IMR-90 (cell line): ENCODE measurements around the gene EEF1AKMT1. TPM values are rescaled to one million over a fixed set of nuclear protein-coding genes. Genes with fewer than 3 reads are reported as not detected.

Experiments
- ATAC-seq: fragments of 200-7000 bp; cut with Tn5 transposase; 2 replicates; pipeline ENCODE4 v1.9.1; 2020; ENCODE audit warnings: low read depth, mild to moderate bottlenecking, moderate library complexity
- BruUV-seq: library from RNA; stranded (reverse); fragments of 400-500 nt; replicated peaks from 2 replicates; lab custom pipeline; 2021; lab: Mats Ljungman, UMichigan
- CTCF ChIA-PET: fragments of 300-600 bp; formaldehyde crosslinking; extraction: SDS; loops from one replicate; lab custom pipeline; 2021; ENCODE audit warnings: antibody characterized with exemption; lab: Yijun Ruan, JAX
- POLR2A ChIA-PET: fragments of 300-600 bp; sonication (Branson Sonifier 250); formaldehyde crosslinking; loops from one replicate; lab custom pipeline; 2022; ENCODE audit warnings: antibody characterized with exemption; ENCODE audit not compliant: unreplicated experiment; lab: Charles Lee
- DNase-seq: peaks from one replicate; pipeline ENCODE4 v3.0.0; 2013
- H2AFZ ChIP-seq: replicated peaks from 2 replicates; pipeline ENCODE3; 2013; ENCODE audit warnings: low read length, mild to moderate bottlenecking; ENCODE audit not compliant: poor library complexity
- H2AK5ac ChIP-seq: 2 replicates; pipeline ENCODE4 v1.6.1; 2013; ENCODE audit warnings: low read depth, low read length, inconsistent platforms
- H2AK9ac ChIP-seq: replicated peaks from 2 replicates; pipeline ENCODE3; 2013; ENCODE audit warnings: mild to moderate bottlenecking, low read depth, low read length, moderate library complexity; ENCODE audit not compliant: poor library complexity
- H2BK120ac ChIP-seq: 2 replicates; pipeline ENCODE4 v1.6.1; 2013; ENCODE audit warnings: low read depth, low read length, inconsistent platforms
- H2BK15ac ChIP-seq: 3 replicates; pipeline ENCODE4 v1.6.1; 2013; ENCODE audit warnings: low read depth, low read length, inconsistent platforms
- H2BK20ac ChIP-seq: 2 replicates; pipeline ENCODE4 v1.6.1; 2013; ENCODE audit warnings: low read depth, mild to moderate bottlenecking, inconsistent platforms, low read length, moderate library complexity
- H2BK5ac ChIP-seq: 2 replicates; pipeline ENCODE4 v1.6.1; 2013; ENCODE audit warnings: mild to moderate bottlenecking, low read depth, low read length, inconsistent platforms; ENCODE audit not compliant: poor library complexity, severe bottlenecking
- H3K14ac ChIP-seq: replicated peaks from 2 replicates; pipeline ENCODE4 v1.6.1; 2013; ENCODE audit warnings: low read depth, low read length, inconsistent platforms
- H3K18ac ChIP-seq: 2 replicates; pipeline ENCODE4 v1.6.1; 2013; ENCODE audit warnings: low read depth, low read length, control low read depth
- H3K23ac ChIP-seq: 2 replicates; pipeline ENCODE4 v1.6.1; 2013; ENCODE audit warnings: low read depth, low read length, inconsistent platforms
- H3K27ac ChIP-seq: 2 replicates; pipeline ENCODE4 v1.5.1; 2013; ENCODE audit warnings: mild to moderate bottlenecking, control low read depth, low read length; ENCODE audit not compliant: insufficient read depth
- H3K27me3 ChIP-seq: 2 replicates; pipeline ENCODE4 v1.6.1; 2013; ENCODE audit warnings: low read length; ENCODE audit not compliant: control insufficient read depth, insufficient read depth
- H3K36me3 ChIP-seq: 2 replicates; pipeline ENCODE4 v1.6.1; 2013; ENCODE audit warnings: low read length, mixed read lengths; ENCODE audit not compliant: control insufficient read depth, insufficient read depth
- H3K4ac ChIP-seq: 2 replicates; pipeline ENCODE4 v1.6.1; 2013; ENCODE audit warnings: low read depth, low read length, inconsistent platforms
- H3K4me1 ChIP-seq: 2 replicates; pipeline ENCODE4 v1.6.1; 2013; ENCODE audit warnings: low read length, mixed read lengths; ENCODE audit not compliant: control insufficient read depth, insufficient read depth
- H3K4me2 ChIP-seq: 2 replicates; pipeline ENCODE4 v1.6.1; 2013; ENCODE audit warnings: low read depth, mild to moderate bottlenecking, control low read depth, low read length, moderate library complexity
- H3K4me3 ChIP-seq: 2 replicates; pipeline ENCODE4 v1.5.1; 2013; ENCODE audit warnings: low read depth, mild to moderate bottlenecking, control low read depth, low read length, moderate library complexity; ENCODE audit not compliant: insufficient read depth
- H3K56ac ChIP-seq: 2 replicates; pipeline ENCODE4 v1.6.1; 2013; ENCODE audit warnings: low read length, inconsistent platforms; ENCODE audit not compliant: insufficient read depth; ENCODE audit errors: extremely low read depth
- H3K79me1 ChIP-seq, 2 experiments: 2 replicates each; pipeline ENCODE4 v1.6.1; 2013; ENCODE audit warnings: low read length in 2 of 2, inconsistent platforms in 1 of 2, low read depth in 1 of 2
- H3K9ac ChIP-seq: 2 replicates; pipeline ENCODE4 v1.6.1; 2013; ENCODE audit warnings: low read depth, low read length, control low read depth
- H3K9me1 ChIP-seq: 2 replicates; pipeline ENCODE4 v1.6.1; 2013; ENCODE audit warnings: low read length, inconsistent platforms; ENCODE audit not compliant: insufficient read depth
- H3K9me3 ChIP-seq: 2 replicates; pipeline ENCODE4 v1.6.1; 2013; ENCODE audit warnings: low read length; ENCODE audit not compliant: control insufficient read depth, insufficient read depth
- H4K20me1 ChIP-seq: 2 replicates; pipeline ENCODE4 v1.6.1; 2013; ENCODE audit warnings: low read length, inconsistent platforms; ENCODE audit not compliant: insufficient read depth
- H4K5ac ChIP-seq: 2 replicates; pipeline ENCODE4 v1.6.1; 2013; ENCODE audit warnings: mild to moderate bottlenecking, low read depth, low read length, control low read depth
- H4K8ac ChIP-seq, 2 experiments: 2 replicates each; pipeline ENCODE4 v1.6.1; 2013; ENCODE audit warnings: low read depth in 2 of 2, low read length in 2 of 2, control low read depth in 1 of 2, inconsistent platforms in 1 of 2
- H4K91ac ChIP-seq: 2 replicates; pipeline ENCODE4 v1.6.1; 2013; ENCODE audit warnings: low read depth, low read length, inconsistent platforms; ENCODE audit not compliant: insufficient read depth
- FOS ChIP-seq: fragments of 150-350 bp; IDR thresholded peaks from 2 replicates; pipeline ENCODE4 v1.6.1; 2016; ENCODE audit warnings: low read depth, low read length
- MAFK ChIP-seq: IDR thresholded peaks from 2 replicates; pipeline ENCODE4 v1.6.1; 2012; ENCODE audit warnings: low read depth, low read length, improper control_type of control experiment
- MXI1 ChIP-seq: IDR thresholded peaks from 2 replicates; pipeline ENCODE4 v1.6.1; 2012; ENCODE audit warnings: low read depth, mild to moderate bottlenecking, low read length, moderate library complexity, borderline replicate concordance
- POLR2A ChIP-seq: IDR thresholded peaks from 2 replicates; pipeline ENCODE4 v1.6.1; 2012; ENCODE audit warnings: mild to moderate bottlenecking, low read depth, low read length
- RAD21 ChIP-seq: IDR thresholded peaks from 2 replicates; pipeline ENCODE4 v1.6.1; 2012; ENCODE audit warnings: low read length, improper control_type of control experiment
- RFX5 ChIP-seq: IDR thresholded peaks from 2 replicates; pipeline ENCODE4 v1.8.0; 2012; ENCODE audit warnings: low read depth, mild to moderate bottlenecking, low read length, moderate library complexity
- WGBS, 2 experiments: methylation state at CpG; one replicate each; pipeline versions ENCODE4 v1.1.5 to v1.1.7; 2013; ENCODE audit warnings: missing lambda C conversion rate in 2 of 2; ENCODE audit not compliant: insufficient read length in 1 of 2; ENCODE audit errors: extremely low coverage in 2 of 2; 5-methylcytosine and 5-hydroxymethylcytosine counted together
- dilution Hi-C: fragments of 300-500 bp; cut with HindIII; formaldehyde crosslinking; loops from one replicate; pipeline ENCODE4 v1.14.3; 2018; ENCODE audit warnings: low sequenced_read_pairs; ENCODE audit not compliant: unreplicated experiment
- in situ Hi-C: fragments of 300-500 bp; cut with MboI; formaldehyde crosslinking; loops from 3 replicates; pipeline ENCODE4 v1.14.3; 2019; ENCODE audit warnings: low sequenced_read_pairs, inconsistent platforms, mixed read lengths
- intact Hi-C: fragments of 100-400 bp; cut with micrococcal nuclease; formaldehyde crosslinking; loops from 2 replicates; pipeline ENCODE4 v1.10.0; 2022
- polyA plus RNA-seq, 3 experiments: library from polyadenylated mRNA; depleted of rRNA; stranded (reverse); fragments of >200 nt; gene quantifications; 2 replicates each; pipeline ENCODE4 v1.2.3, GENCODE V29; 2012; ENCODE audit warnings: low replicate concordance in 1 of 3
- total RNA-seq: library from RNA; depleted of rRNA; stranded (reverse); fragments of >200 nt; gene quantifications from 2 replicates; pipeline ENCODE4 v1.2.3, GENCODE V29; 2012

Gene EEF1AKMT1
- total and polyA plus RNA-seq, 2 of the 4 experiments (the other 2 are of a cell fraction): 10.0 to 10.6 TPM

- no TSS peak for BruUV-seq
- intact Hi-C loops: no loop called here
- Histone ChIP-seq H2BK20ac (no peak overlapping the region), H2BK15ac (no peak overlapping the region), H2BK5ac (no peak overlapping the region), H3K4me1 (peaks cover under 1% of the 10 kb centered on the region; the same call in 1 of the 2 replicates), H4K8ac (no peak overlapping the region), H2BK120ac (no peak overlapping the region), H3K9me3 (no peaks in the 10 kb centered on the region), H4K20me1 (no peaks in the 10 kb centered on the region), H3K36me3 (peaks cover 2% of the 10 kb centered on the region; the same call in 1 of the 2 replicates), H3K56ac (no peak overlapping the region), H3K4me3 (no peak overlapping the region), H3K4ac (no peak overlapping the region), H3K23ac (no peak overlapping the region), H3K4me2 (no peak overlapping the region), H2AK9ac (no peak overlapping the region), H4K91ac (no peak overlapping the region), H2AFZ (no peak overlapping the region), H4K5ac (no peak overlapping the region), H3K9ac (no peak overlapping the region), H3K79me1 (peaks cover 7 to 8% of the 10 kb centered on the region in 2 experiments), H3K14ac (no peak overlapping the region), H3K18ac (no peak overlapping the region), H3K27ac (no peak overlapping the region), H2AK5ac (no peak overlapping the region), H3K9me1 (no peaks in the 10 kb centered on the region; the same call in 1 of the 2 replicates), H3K27me3 (no peaks in the 10 kb centered on the region)
- ATAC-seq (no peak), DNase-seq (no peak)
- POLR2A ChIA-PET: no interaction called here
- in situ Hi-C loops: no loop called here
- no peak for TF ChIP-seq MXI1
- TF ChIP-seq RFX5: no peak
- no peak for TF ChIP-seq POLR2A
- TF ChIP-seq RAD21: no peak
- no peak for TF ChIP-seq MAFK
- no peak for TF ChIP-seq FOS
- dilution Hi-C loops: no loop called here
- no CpG with 5 or more reads among the region's 2 CpGs for WGBS, 2 experiments
- CTCF ChIA-PET: no interaction called here
Observed at GRCh38 chr13:20767309-20767943, 6.3 kb downstream of the EEF1AKMT1 start.
